Keratinocyte (primary cell): ENCODE data around the gene CAT.

Experiments
- EZH2 ChIP-seq: IDR thresholded peaks from one replicate; pipeline ENCODE4 v1.6.1; 2012; ENCODE audit warnings: inconsistent platforms, mild to moderate bottlenecking, low read length, moderate library complexity
- TF ChIP-seq, protein P1 (sequence below), 3 experiments: IDR thresholded peaks in 1 of 3; conservative IDR thresholded peaks in 1 of 3; optimal IDR thresholded peaks in 1 of 3; 2 replicates in 2 of 3; 3 replicates in 1 of 3; pipeline versions ENCODE3 to v1.5.1; 2011; ENCODE audit warnings: low read length in 3 of 3, mild to moderate bottlenecking in 3 of 3, moderate library complexity in 2 of 3, control low read depth in 1 of 3, inconsistent platforms in 1 of 3; ENCODE audit not compliant: insufficient read depth in 2 of 3; ENCODE audit errors: extremely low read depth in 1 of 3

DNA sequence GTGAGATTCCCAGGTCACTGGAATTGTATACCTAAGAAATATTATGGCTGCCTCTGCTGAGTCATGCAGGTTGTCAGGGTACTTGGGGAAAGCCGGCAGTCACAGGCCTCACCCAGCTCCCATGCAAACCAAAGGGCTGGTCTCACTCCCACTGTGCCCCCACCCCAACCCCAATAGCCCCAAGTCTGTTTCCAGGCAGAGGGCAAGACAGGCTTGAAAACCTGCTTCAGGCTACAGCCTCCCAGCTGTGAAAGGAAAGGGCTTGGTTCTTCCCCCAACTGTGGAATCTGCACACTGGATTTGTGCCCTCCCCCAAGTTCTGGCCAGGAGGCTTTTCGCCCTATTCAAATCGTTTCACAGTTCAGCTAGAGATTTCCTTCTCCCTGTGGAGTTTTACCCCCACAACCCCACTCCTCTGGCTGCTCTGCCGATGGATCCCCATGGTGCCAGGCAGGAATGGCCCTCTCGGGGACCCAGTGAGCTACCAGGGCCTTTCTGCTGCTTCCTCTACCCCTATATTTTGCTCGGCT, 43.9 kb upstream of the CAT start:
- TF ChIP-seq, protein P1, sequence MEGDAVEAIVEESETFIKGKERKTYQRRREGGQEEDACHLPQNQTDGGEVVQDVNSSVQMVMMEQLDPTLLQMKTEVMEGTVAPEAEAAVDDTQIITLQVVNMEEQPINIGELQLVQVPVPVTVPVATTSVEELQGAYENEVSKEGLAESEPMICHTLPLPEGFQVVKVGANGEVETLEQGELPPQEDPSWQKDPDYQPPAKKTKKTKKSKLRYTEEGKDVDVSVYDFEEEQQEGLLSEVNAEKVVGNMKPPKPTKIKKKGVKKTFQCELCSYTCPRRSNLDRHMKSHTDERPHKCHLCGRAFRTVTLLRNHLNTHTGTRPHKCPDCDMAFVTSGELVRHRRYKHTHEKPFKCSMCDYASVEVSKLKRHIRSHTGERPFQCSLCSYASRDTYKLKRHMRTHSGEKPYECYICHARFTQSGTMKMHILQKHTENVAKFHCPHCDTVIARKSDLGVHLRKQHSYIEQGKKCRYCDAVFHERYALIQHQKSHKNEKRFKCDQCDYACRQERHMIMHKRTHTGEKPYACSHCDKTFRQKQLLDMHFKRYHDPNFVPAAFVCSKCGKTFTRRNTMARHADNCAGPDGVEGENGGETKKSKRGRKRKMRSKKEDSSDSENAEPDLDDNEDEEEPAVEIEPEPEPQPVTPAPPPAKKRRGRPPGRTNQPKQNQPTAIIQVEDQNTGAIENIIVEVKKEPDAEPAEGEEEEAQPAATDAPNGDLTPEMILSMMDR (optimal IDR thresholded peaks at IDR 0.05 in 1 of 3, IDR thresholded peaks at IDR 0.05 in 1 of 3, conservative IDR thresholded peaks at IDR 0.05 in 1 of 3; ENCODE audit: extremely low read depth in 1 of 3, insufficient read depth in 2 of 3, low read length in 3 of 3): no peak
- no peak for TF ChIP-seq EZH2
